ENCODE measurements around the gene TNP2.

Gene TNP2

DNA sequence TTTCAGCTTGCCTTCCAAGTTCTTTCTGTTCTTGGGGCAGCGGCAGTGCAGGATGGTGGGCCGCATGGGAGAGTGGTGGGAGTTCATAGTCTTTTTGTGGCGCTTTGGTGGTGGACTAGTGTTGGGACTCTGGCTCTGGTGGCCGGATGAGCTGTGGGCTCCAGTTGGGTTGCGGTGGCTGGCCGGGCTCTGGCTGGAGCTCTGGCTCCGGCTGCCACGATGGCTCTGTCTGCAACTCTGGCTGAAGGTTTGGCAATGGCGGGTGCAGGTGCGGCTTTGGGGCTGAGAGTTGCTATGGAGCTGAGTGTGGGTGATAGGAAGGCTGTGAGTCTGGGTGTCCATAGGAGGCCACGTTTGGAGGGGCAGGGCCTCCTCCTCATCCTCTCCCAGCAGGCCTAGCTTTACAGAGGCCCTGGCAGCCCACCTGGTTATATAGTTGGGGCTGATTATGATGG is at the start of gene TNP2:
TSS of gene TNP2 (minus strand) at position 405 of the 455 bp plus-strand sequence. CDS start at position 342, 63 bp downstream.
- no peak for DNase-seq

DNA sequence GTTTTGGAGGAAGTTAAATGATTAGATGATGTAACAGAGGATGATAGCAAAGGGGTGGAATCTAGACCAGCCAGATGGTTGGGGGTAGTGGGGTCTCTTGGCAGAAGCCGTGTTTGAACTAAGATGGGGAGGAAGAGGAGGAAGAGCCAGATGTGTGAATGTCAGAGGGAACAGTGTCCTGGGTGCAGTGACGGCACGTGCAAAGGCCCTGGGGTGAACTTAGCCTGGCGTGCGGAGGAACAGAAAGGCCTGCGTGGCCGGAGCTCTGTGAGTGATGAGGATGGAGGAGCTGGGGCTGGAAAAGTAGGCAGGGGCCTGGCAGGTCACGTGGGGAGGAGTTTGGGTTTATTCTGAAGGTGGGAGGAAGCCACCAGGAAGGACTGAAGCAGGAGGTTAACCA is 49.7 kb upstream of the TNP2 start:
- DNase-seq: no peak

DNA sequence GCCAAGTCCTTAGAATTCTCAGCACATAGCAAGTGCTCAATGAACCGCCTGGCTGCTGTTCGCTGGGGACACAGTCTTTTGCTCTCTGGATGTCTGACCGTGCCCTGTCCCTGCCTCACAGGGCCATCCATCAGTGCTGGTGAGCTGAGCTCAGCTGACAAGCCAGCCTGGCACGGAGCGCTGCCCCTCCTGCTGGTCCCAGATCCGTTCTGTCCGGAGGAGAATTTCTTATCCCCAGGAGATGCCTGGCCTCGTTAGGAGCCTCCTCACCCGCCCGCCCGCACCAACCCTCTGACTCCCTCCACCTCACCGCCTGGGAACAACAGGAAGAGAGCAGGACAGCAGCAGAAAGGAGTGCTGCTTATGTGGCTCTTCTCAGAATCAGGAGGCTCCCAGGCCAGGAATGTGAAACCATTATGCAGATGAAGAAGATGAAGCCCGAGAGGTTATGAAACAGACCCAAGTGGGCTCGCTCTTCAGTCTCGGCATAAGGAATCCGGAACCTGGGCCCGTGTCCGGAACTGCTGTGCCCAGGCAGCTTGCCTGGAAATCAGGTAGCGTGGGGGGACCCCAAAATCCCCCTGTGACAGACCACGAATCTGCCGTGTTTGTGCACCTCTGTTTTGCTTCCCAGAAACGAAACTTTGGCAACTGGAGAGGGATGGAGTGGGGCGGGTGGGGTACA is 47.3 kb upstream of the TNP2 start:
- DNase-seq: no peak

DNA sequence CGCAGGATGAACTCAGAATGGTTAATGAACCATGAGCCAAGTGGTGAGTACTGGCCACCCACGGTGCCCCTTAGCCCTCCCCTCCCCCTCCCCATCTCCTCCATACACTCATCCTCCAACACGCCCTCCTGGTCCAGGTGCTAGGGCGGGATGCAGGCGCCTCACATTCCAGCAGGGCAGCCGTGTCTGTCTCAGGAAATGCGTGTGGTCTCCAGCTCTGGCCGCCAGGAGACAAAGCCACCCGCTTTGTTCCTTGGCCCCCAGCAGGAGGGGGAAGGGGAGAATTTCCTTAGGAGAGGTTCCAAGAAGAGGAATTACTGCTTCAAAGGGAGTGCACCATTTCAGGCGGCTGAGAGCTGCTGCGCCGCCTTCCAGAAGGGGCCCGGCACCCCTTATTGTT is 46.4 kb upstream of the TNP2 start:
- DNase-seq: no peak

DNA sequence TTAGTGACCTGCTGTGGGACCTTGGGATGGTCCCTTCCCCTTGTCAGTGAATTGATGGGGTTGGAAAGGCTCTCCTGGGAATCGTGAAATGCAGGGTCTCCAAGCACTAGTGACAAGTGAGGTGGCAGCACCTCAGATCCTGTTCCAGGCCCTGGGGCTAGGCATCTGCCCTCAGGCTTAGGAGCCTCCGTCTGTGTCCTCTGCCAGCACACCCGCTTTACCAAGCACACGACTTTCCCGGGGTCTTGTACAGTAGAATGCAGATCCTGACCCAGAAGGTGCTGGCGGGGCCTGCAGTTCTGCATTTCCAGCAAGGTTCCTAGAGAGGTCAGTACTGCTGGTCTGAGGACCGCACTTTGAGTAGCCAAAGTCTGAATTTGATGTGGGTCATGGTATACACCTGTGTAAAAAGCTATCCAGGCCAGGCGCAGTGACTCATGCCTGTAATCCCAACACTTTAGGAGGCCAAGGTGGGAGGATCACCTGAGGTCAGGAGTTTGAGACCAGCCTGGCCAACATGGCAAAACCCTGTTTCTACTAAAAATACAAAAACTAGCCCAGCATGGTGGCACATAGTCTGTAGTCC is 45.3 kb upstream of the TNP2 start:
- DNase-seq: no peak

DNA sequence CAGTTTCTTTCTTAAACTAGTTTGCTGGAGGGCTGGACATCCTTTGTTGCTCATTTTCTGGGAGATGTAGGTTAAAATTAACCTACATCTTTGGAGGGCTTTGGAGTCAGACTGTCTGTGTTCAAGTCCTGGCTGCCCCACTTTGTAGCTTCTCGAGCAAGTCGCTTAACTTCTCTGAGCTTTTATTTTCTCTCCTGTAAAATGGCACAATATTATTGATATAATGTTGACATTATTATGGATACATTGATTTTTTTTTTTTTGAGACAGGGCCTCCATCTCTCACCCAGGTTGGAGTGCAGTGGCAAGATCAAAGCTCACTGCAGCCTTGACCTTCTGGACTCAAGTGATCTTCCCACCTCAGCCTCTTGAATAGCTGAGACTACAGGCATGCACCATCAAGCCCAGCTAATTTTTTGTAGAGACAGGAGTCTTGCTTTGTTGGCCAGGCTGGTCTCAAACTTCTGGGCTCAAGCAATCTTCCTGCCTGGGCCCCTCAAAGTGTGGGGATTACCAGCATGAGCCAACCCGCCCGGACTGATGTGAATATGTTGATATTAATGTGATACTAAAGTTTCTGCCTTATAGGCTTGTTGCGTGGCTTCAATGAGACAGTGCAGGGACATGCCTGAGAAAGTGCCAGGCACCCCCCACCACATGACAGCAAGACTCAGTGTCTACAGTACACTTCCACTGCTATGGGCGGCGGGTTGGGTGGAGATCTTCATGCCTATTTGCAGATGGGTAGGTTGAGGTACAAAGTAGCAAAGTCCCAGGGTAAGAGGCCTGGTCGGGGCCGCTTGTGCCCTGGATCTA is 44.6 kb upstream of the TNP2 start:
- no peak for DNase-seq

DNA sequence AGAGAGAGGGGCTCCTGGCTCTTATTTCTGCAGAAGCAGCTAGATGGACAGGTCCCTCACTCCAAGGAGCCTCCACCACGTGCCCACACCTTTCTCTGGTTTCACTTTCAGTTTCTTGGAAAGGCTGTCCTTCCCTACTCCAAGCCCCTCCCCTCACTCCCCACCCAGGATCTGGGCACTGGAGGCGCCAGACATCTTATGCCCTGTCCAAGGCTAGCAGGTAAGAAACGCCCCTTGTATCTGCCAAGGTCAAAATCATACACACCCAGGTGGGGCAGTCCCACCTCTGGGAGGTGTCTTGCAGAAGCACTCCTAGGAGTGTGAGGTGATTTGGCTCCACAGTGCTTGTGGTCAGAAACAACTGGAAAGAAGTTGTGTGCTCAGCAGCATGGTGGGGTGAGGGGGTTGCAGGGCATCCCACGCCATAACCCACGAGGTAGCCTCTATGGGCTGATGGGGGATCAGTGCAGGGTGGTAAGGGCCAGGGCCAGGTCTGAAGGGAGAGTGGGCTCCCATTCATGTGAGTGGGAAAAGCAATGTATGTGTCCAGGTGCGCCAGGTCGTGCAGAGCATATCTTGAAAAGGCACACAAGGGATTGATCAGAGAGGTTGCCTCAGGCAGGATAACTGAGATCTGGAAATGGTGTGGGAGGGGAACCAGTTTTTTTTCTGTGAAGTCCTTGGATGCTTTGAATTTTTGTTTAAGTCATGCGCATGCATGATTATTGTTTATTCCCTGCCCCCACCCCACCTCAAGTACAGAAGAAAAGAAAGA is 43.8 kb upstream of the TNP2 start:
- DNase-seq: no peak

DNA sequence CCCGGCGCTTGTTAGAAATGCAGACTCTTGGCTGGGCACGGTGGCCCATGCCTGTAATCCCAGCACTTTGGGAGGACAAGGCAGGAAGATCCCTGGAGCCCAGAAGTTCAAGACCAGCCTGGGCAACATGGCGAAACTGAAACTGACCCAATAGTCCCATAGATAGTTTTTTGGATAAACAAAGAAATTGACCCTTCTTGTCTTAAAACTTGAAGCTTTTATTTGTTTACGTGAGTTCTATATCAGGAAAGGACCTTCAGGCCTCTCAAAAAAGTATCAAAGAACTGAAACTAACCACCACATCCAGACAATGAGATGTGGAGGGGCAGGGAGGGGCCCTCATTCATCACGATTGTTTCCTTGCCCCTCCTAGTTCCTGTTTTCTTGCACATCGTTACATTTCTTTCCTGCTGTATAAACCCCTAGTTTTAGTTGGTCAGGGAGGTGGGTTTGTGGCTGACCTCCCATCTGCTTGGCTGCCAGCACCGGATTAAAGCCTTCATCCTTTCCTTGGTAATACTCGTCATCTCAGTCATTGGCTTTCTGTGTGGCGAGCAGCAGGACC is 42.0 kb upstream of the TNP2 start:
- DNase-seq: no peak

DNA sequence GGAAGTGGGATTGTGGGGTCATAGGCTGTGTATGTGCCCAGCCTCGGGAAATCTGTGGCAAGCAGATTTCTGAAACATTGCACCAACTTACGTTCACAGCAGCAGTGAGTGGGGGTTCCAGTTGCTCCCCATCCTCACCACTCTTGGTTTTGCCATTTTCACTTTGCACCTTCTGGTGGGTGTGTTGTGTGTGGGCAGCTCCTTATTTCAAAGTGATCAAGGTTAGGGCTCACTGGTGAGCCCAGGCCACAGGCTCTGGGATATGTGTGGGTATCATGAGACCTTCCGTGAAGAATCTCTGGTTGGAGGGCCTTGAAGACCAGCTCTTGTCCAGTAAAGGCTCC is 41.5 kb upstream of the TNP2 start:
- DNase-seq: no peak

DNA sequence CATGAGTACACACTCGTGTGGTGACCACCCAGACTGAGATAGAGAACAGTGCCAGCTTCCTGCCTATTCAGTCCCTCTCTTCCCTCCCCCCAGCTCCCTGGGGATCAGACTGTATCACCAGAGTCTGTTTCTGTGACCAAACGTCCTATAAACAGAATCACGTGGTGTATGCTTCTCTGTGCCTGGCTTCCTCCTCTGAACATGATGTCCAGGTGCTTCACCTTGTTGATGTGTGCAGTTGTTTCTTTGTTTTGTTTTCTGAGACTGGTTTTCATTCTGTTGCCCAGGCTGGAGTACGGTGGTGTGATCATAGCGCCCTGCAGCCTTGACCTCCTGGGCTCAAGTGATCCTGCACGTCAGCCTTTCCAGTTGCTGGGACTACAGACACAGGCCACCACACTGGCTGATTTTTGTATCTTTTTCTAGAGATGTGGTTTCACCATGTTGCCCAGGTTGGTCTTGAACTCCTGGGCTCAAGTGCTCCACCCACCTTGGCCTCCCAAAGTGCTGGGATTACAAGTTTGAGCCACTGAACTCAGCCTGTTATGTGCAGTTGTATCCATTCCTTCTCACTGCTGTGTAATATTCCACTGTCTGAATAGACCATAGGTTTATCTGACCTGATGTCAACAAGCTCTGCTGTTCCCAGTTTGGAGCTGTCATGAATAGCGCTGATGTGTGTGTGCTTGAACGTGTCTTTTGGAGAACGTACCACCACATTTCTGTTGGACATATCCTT is 40.9 kb upstream of the TNP2 start:
- no peak for DNase-seq

DNA sequence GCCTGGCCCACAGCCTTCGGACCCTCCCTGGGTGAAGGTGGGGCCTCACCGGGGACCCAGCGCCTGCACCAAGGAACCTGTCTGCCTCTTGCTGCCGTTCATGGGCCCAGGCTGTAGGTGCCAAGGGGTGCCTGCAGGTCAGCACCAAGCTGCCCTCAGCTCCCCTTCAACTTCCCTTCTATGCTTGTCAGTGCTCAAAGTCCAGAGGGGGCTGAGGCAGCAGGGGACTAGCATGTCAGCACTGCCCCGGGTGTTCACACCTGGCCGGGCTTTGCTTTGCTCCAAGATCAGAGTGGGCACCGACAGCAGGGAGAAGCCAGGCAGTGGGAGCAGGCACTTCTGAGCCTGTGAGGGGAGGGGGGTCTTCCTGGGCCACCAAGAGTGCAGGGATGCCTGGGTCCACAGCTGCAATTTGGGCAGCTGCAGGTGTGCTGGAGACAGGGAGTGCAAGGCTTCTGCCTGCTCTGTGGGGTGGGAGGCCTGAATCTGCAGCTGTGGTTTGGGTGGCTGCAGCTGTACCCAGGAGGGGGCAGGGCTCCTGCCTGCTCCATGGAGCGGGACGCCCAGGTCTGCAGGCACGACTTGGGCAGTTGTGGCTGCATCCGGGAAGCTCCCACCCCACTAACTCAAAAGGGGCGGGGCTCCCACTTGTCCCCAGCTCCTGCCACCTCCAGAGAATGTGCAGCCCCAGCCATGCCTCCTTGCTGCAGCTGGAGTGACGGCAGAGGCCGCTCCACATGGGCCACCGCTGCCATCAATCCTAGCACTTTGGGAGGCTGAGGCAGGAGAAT is 39.6 kb upstream of the TNP2 start:
- DNase-seq: no peak

DNA sequence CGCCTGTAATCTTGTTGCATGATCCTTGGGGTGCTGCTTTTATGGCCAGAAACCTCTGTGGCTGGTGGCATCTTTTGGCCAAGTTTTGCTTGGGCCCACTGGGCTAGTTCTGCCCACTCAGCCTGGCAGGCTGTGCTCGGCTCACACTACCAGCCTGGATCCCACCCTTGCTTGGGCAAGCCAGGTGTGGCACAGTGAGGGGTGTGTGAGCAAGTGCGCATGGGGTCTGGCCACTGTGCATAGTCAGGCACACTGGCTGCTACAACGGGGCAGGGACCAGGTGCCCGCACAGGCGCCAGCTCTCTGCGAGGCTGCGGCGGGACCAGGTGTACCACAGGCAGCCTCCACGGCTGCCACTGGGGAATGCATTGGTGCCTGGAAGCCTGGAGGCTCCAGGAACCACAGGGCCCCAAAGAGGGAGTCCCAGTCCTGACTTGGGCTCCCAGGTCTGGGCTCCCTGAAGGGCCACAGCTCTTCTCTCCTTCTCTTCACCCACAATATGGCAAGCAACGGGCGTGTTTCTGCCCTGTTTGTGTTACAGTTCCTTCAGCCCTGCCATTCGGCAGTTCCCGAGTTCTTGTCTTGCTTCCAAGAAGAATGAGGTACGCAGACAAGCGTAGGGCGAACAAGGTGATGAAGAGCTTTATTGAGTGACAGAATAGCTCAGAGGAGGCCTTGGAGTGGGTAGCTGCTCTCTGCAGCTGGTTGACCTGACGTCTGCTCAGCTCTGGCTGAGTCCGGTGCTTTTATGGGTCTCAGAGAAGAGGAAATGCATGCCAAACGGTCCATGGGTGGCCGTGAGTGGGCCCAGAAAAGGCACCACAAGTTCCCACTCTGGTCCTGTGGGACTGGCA is 38.7 kb upstream of the TNP2 start:
- no peak for DNase-seq

DNA sequence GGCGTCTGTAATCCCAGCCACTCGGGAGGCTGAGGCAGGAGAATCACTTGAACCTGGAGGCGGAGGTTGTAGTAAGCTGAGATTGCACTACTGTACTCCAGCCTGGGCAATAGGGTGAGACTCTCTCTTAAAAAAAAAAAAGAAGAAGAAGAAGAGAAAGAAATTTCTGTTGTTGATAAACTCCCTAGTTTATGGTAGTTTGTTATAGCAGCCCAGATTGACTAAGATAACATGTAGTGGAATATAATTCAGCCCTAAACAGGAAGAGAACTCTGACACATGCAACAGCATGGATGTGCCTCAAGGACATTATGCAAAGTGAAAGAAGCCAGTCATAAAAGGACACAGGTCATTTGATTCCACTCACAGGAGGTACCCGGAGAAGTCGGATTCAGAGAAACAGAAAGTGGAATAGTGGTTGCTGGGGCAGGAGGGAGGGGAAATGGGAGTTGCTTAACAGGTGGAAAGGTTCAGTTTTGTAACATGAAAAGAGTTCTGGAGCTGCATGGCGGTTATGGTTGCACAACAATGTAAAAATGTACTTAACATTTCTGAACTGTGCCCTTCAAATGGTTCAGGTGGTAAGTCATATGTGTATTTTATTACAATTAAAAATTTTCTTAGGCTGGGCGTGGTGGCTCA is 38.0 kb upstream of the TNP2 start:
- no peak for DNase-seq

DNA sequence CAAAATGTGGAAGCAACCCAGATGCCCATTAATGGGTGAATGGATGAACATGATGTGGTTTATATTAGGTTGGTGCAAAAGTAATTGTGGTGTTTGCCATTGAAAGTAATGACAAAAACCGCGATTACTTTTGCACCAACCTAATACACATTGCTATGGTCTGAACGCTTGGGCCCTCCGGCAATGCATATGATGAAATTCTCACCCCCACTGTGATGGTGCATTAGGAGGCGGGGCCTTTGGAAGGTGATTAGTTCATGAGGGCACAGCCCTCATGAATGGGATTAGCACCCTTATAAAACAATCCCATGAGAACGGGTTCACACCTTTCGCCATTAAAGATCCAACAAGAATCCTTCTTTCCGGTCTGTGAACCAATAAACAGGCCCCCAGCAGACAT is 37.3 kb upstream of the TNP2 start:
- no peak for DNase-seq

DNA sequence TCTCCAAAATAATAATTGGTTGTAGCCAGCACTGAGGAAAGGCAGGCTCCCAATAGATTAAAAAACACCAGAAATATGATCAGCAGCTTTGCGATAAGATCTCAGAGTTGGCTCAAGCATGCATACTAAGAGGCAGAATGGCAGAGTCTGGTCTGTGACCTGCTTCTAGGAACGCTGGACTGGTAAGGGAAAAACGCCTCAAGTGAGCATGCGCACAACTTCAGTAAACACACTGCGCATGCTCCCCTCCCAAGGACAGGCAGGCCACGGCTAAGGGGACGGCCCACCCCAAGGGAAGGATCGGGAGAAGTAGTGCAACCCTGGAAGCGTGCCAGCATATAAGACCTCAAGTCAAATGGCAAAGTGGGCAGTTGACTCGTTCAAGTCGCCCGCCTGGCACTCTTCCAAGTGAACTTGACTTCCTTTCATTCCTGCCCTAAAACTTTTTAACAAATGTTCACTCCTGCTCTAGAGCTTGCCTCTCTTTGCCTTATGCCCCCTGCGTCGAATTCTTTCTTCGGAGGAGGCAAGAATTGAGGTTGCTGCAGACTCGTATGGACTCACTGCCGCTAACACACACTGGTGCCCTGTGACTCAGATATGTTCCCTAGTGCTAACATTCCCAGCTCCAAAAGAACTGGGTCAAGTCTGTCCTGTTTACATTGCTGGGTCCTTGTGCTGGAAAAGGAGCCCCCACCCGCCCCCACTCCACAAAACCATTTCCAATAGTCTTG is 34.4 kb upstream of the TNP2 start:
- no peak for DNase-seq

DNA sequence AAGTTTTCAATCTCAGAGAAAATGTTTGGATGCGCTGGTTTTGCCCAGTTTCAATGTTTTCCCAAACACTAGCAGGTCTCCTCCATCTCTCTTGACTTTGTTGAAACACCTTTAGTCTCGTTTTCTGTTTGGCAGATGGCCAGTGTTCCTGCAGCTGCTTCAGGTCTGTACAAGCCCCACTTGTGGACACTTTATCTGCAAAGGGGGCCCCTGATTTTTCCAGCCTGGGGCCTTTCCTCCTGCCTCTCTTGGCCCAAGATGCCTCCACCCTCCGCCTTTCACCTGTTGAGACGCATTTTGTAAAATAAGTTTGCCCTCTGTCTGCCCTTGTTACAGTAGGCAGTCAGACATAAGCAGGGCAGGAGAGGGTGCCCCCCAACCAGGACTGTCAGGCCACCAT is 33.9 kb upstream of the TNP2 start:
- no peak for DNase-seq

DNA sequence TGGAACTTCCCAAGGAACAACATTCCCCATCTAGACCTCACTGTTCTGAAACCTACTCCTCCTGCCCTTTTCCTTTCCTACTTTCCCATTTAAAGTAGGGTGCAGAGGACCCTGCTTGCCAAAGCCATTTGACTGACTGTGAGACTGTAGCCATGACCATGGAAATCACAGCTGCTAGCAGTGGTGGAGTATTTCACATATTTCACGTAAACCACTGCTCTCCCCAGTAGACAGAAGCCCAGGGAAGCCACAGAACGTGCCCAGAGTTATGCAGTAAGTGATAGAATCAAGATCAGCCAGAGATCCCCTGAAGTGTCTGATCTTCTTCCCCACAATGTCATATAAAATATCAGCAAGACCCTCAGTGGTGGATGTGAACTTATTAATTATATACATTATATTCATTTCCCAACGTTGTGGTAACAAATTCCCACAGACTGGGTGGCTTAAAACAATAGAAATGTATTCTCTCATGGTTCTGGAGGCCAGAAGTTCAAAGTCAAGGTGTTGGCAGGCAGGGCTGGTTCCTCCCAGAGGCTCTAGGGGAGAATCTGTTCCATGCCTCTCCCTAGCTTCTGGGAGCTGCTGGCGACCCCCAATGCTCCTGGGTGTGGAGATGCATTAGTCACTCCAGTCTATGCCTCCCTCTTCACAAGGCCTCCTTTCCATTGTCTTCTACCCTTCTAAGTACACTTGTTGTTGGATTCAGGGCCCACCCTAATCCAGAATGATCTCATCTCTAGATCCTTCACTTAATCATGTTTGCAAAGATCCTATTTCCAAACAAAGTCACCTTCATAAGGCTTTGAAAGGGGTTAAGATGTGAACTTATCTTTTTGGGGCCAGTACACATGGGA is 32.7 kb upstream of the TNP2 start:
- DNase-seq: no peak

DNA sequence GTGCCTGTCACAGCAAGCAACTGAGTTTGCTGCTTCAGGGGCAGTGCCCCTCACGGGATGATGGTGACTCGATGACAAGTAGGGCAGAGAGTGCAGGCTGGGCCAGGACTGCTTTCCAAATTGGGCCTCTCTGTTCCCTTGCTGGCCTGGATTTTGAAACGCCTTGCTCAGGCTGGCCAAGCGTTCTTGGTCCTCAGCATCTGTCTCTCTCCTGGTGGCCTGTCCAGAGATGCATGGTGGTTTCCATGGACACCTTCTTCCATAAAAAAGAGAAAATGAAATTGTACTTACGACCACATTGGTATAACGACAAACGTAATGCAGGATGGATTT is 31.4 kb upstream of the TNP2 start:
- DNase-seq: no peak
